HepG2 (cell line): ENCODE measurements around the gene MIEF1. TPM values are rescaled to one million over a fixed set of nuclear protein-coding genes. Genes with fewer than 3 reads are reported as not detected.

Experiments
- BCL3 ChIP-seq: sonication (generic); formaldehyde crosslinking; IDR thresholded peaks from 2 replicates; pipeline ENCODE4 v1.5.1; 2020; ENCODE audit warnings: mild to moderate bottlenecking, missing genetic modification reagents, moderate library complexity
- EEA1 ChIP-seq: sonication (generic); formaldehyde crosslinking; IDR thresholded peaks from 2 replicates; pipeline ENCODE4 v1.5.1; 2020; ENCODE audit warnings: mild to moderate bottlenecking, missing genetic modification reagents, borderline replicate concordance
- FOXM1 ChIP-seq: sonication (generic); formaldehyde crosslinking; IDR thresholded peaks from 2 replicates; pipeline ENCODE4 v1.5.0; 2020; ENCODE audit warnings: missing genetic modification reagents
- GPN1 ChIP-seq: sonication (generic); formaldehyde crosslinking; IDR thresholded peaks from 2 replicates; pipeline ENCODE4 v1.5.1; 2020; ENCODE audit warnings: missing genetic modification reagents, borderline replicate concordance
- MEIS1 ChIP-seq: sonication (generic); formaldehyde crosslinking; IDR thresholded peaks from 2 replicates; pipeline ENCODE4 v1.9.0; 2021; ENCODE audit warnings: mild to moderate bottlenecking, missing genetic modification reagents, moderate library complexity, borderline replicate concordance
- MXD4 ChIP-seq: IDR thresholded peaks from 2 replicates; pipeline ENCODE4 v1.6.1; 2016; ENCODE audit warnings: mild to moderate bottlenecking, missing biosample characterization, missing genetic modification reagents
- MYNN ChIP-seq: sonication (generic); formaldehyde crosslinking; IDR thresholded peaks from 2 replicates; pipeline ENCODE4 v1.4.0; 2020; ENCODE audit warnings: mild to moderate bottlenecking, low read depth, missing genetic modification reagents
- PRDM15 ChIP-seq: sonication (generic); formaldehyde crosslinking; IDR thresholded peaks from 2 replicates; pipeline ENCODE4 v1.4.0; 2020; ENCODE audit warnings: missing genetic modification reagents
- SP1 ChIP-seq, 2 experiments: fragments of 450-650 bp in 1 of 2; sonication (generic) in 1 of 2; formaldehyde crosslinking in 1 of 2; IDR thresholded peaks; 2 replicates each; pipeline versions ENCODE4 v1.4.0 to v1.6.1; 2016 to 2020; ENCODE audit warnings: missing genetic modification reagents in 1 of 2
- TAF15 ChIP-seq: fragments of 200-400 bp; formaldehyde crosslinking; IDR thresholded peaks from one replicate; pipeline ENCODE4 v1.6.1; 2018; ENCODE audit warnings: mild to moderate bottlenecking, low read depth, low read length; ENCODE audit not compliant: poor library complexity, severe bottlenecking
- THAP11 ChIP-seq: IDR thresholded peaks from 2 replicates; pipeline ENCODE4 v1.6.1; 2016; ENCODE audit warnings: missing biosample characterization, missing genetic modification reagents
- ZNF20 ChIP-seq: sonication (generic); formaldehyde crosslinking; IDR thresholded peaks from 2 replicates; pipeline ENCODE4 v1.4.0; 2020; ENCODE audit warnings: mild to moderate bottlenecking, moderate library complexity, missing genetic modification reagents
- ZNF781 ChIP-seq: sonication (generic); formaldehyde crosslinking; IDR thresholded peaks from 2 replicates; pipeline ENCODE4 v1.5.1; 2020; ENCODE audit warnings: borderline replicate concordance, mild to moderate bottlenecking, missing genetic modification reagents; ENCODE audit errors: not compliant biosample characterization
- polyA plus RNA-seq, 8 experiments: library from polyadenylated mRNA; depleted of rRNA in 3 of 8; stranded (reverse) in 7 of 8; unstranded in 1 of 8; fragments of >200 nt; fragmentation: Illumina TruSeq in 4 of 8; extraction: Trizol in 4 of 8; gene quantifications; 2 replicates each; pipeline versions ENCODE4 v1.2.1 to v1.2.3, GENCODE V29; 2011 to 2016; ENCODE audit warnings: low read depth in 4 of 8, missing spikeins in 1 of 8, mixed read lengths in 1 of 8; ENCODE audit not compliant: insufficient read depth in 1 of 8
- total RNA-seq, 5 experiments: library from RNA; depleted of rRNA; stranded (reverse); fragments of >200 nt; fragmentation: Illumina TruSeq; extraction: Trizol; gene quantifications; 2 replicates each; pipeline ENCODE4 v1.2.3, GENCODE V29; 2016; ENCODE audit warnings: low read depth in 1 of 5
- TF ChIP-seq, protein P1 (sequence below): sonication (generic); formaldehyde crosslinking; IDR thresholded peaks from 2 replicates; pipeline ENCODE4 v1.5.0; 2020; ENCODE audit warnings: missing genetic modification reagents, mild to moderate bottlenecking, borderline replicate concordance
- TF ChIP-seq, protein P2 (sequence below), 2 experiments: sonication (generic) in 1 of 2; formaldehyde crosslinking in 1 of 2; IDR thresholded peaks; 2 replicates each; pipeline versions ENCODE4 v1.6.1 to v1.9.0; 2014 to 2022; ENCODE audit warnings: antibody characterized with exemption in 1 of 2, borderline replicate concordance in 1 of 2, inconsistent platforms in 1 of 2, low read depth in 1 of 2, missing genetic modification reagents in 1 of 2

The MIEF1 gene
- total and polyA plus RNA-seq, 2 of the 13 experiments (the other 11 are each of a cell fraction or from before 2014, with no cell fraction given), result 21.7 to 34.8 TPM

DNA sequence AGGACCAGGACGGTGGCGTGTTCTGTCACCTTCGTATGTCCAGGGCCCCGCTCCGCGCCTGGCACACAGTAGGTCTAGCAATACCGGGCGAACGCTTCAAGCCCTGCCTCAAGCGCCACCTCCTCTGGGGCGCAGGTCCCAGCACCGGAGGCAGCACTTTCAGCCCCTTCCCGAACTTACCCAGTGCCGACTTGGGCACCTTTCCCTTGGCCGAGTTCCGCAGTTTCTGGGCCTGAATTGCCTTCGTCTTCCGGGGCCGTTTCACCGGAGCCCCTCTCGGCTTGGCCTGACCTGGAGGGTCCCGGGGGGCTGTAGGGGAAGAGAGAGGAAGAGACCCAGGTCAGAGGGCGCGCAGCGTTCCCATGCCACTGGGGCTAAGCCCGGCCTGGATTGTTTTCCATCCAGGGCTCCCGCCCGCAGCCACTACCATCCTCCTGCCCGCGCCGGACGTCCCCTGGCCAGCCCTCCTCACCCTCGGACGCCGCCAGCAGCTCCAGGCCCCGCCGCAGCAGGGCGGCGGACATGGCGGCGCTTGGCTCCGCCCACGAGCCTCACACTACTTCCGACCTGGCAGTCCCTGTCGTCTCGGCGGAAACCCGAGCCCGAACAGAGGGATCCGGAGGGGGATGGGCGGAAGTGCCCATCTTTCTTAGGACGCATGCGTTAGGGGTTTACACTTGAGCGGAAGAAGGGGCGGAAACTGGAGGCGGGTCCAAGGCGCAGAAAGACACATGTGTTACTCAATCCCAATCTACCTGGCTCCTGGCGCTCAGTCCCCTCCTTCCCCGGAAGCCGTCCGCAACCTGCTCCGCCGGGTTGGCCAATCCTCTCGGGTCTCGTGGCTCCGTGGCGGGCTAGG lies 30.4 kb downstream of the MIEF1 start, which contains the start of gene RPS19BP1 (continued):
- TF ChIP-seq ZNF20 (CRISPR knock-in tag) (no peak), MXD4 (CRISPR knock-in tag) (peak; percentile 78; the same call in 1 of the 2 replicates), TAF15 (no peak), BCL3 (CRISPR knock-in tag) (no peak; the same call in 1 of the 2 replicates), FOXM1 (CRISPR knock-in tag) (no peak), THAP11 (CRISPR knock-in tag) (peak; percentile 92), EEA1 (0 out of 2 replicates have a peak, but pooled peaks have one; percentile 57), ZNF781 (CRISPR knock-in tag) (peak; percentile 14), MEIS1 (peak; percentile 25; the same call in 1 of the 2 replicates), PRDM15 (CRISPR knock-in tag) (peak; percentile 63), GPN1 (no peak), MYNN (CRISPR knock-in tag) (no peak), SP1 (IDR thresholded peaks at IDR 0.05) (no peak), SP1 (CRISPR knock-in tag; IDR thresholded peaks at IDR 0.05) (peak; percentile 58)
- TF ChIP-seq, protein P1, sequence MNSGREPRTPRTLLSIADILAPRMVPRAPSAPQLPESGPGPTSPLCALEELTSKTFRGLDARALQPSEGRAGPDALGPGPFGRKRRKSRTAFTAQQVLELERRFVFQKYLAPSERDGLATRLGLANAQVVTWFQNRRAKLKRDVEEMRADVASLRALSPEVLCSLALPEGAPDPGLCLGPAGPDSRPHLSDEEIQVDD, result peak; percentile 70; the same call in 1 of the 2 replicates
- TF ChIP-seq, protein P2, sequence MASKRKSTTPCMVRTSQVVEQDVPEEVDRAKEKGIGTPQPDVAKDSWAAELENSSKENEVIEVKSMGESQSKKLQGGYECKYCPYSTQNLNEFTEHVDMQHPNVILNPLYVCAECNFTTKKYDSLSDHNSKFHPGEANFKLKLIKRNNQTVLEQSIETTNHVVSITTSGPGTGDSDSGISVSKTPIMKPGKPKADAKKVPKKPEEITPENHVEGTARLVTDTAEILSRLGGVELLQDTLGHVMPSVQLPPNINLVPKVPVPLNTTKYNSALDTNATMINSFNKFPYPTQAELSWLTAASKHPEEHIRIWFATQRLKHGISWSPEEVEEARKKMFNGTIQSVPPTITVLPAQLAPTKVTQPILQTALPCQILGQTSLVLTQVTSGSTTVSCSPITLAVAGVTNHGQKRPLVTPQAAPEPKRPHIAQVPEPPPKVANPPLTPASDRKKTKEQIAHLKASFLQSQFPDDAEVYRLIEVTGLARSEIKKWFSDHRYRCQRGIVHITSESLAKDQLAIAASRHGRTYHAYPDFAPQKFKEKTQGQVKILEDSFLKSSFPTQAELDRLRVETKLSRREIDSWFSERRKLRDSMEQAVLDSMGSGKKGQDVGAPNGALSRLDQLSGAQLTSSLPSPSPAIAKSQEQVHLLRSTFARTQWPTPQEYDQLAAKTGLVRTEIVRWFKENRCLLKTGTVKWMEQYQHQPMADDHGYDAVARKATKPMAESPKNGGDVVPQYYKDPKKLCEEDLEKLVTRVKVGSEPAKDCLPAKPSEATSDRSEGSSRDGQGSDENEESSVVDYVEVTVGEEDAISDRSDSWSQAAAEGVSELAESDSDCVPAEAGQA (IDR thresholded peaks at IDR 0.05; ENCODE audit: low read depth), result peak; percentile 82
- TF ChIP-seq, protein P2 (CRISPR knock-in tag; IDR thresholded peaks at IDR 0.05; ENCODE audit: borderline replicate concordance), result 0 out of 2 replicates have a peak, but pooled peaks have one; percentile 50
